Ovary (tissue), 3 donors: ENCODE results near the gene IL33.

Experiments
- EP300 ChIP-seq: sonication (generic); formaldehyde crosslinking; IDR thresholded peaks from one replicate; pipeline ENCODE4 v1.6.1; 2017; ENCODE audit warnings: antibody characterized with exemption
- POLR2A ChIP-seq: fragments of 450-650 bp; IDR thresholded peaks from one replicate; pipeline ENCODE4 v1.6.1; 2017; ENCODE audit warnings: antibody characterized with exemption, mild to moderate bottlenecking, moderate library complexity
- TF ChIP-seq, protein P1 (sequence below), 3 donors: fragments of 450-650 bp in 2 of 3; fragments of 200-600 bp in 1 of 3; IDR thresholded peaks; one replicate each; pipeline versions ENCODE4 v1.5.1 to v1.8.0; 2016 to 2022; ENCODE audit warnings: antibody characterized with exemption in 3 of 3, mild to moderate bottlenecking in 1 of 3
- donor health status: DM: no; HTN: no; CAD: no.

DNA sequence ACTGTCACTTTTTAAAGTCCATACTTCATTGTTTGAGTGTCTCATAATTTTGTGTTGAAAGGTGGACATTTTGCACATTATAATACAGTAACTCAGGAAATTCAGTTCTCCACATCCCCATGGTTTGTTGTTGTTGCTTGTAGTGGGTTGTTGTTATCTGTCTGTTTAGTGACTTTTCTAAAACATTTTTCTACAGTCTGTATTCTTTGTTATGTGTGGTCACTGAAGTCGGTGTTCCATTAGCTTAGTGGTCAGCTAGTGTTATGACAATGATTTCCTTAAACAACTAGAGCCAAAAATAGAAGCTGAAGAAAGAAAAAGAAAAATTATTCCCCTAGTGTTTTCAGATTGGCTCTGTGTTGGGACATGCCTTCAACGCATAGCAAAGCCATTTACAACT lies 5.6 kb upstream of the IL33 start:
- TF ChIP-seq, protein P1, sequence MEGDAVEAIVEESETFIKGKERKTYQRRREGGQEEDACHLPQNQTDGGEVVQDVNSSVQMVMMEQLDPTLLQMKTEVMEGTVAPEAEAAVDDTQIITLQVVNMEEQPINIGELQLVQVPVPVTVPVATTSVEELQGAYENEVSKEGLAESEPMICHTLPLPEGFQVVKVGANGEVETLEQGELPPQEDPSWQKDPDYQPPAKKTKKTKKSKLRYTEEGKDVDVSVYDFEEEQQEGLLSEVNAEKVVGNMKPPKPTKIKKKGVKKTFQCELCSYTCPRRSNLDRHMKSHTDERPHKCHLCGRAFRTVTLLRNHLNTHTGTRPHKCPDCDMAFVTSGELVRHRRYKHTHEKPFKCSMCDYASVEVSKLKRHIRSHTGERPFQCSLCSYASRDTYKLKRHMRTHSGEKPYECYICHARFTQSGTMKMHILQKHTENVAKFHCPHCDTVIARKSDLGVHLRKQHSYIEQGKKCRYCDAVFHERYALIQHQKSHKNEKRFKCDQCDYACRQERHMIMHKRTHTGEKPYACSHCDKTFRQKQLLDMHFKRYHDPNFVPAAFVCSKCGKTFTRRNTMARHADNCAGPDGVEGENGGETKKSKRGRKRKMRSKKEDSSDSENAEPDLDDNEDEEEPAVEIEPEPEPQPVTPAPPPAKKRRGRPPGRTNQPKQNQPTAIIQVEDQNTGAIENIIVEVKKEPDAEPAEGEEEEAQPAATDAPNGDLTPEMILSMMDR (IDR thresholded peaks at IDR 0.05) = no peak
- TF ChIP-seq POLR2A = no peak
- TF ChIP-seq EP300 = no peak
